CD4-positive, alpha-beta T cell (primary cell): Measurements from ENCODE around the gene TAGLN2. TPM values are rescaled to one million over a fixed set of nuclear protein-coding genes. Genes with fewer than 3 reads are reported as not detected.

Source experiments
- ATAC-seq: fragments of 200-7000 bp; cut with Tn5 transposase; one replicate; pipeline ENCODE4 v1.10.0; 2022; ENCODE audit warnings: mild to moderate bottlenecking; ENCODE audit not compliant: poor library complexity
- CTCF ChIA-PET: fragments of 350-600 bp; sonication (Branson Sonifier 250); formaldehyde crosslinking; loops from one replicate; lab custom pipeline; 2021; ENCODE audit warnings: antibody characterized with exemption, inconsistent platforms; lab: Charles Lee
- POLR2A ChIA-PET: fragments of 350-600 bp; sonication (Branson Sonifier 250); formaldehyde crosslinking; loops from one replicate; lab custom pipeline; 2021; ENCODE audit warnings: antibody characterized with exemption, inconsistent platforms; lab: Charles Lee
- DNase-seq, 14 experiments: peaks; one replicate each; pipeline ENCODE4 v3.0.0-alpha.2; 2013 to 2020; ENCODE audit warnings: mixed read lengths in 2 of 14
- H3K27ac ChIP-seq, 2 donors: one replicate each; pipeline versions ENCODE4 v1.5.1 to v1.7.0; 2013; ENCODE audit warnings: low read length in 2 of 2, low read depth in 1 of 2, mild to moderate bottlenecking in 1 of 2
- H3K27me3 ChIP-seq, 2 experiments: 1 replicate in 1 of 2; 2 replicates in 1 of 2; pipeline versions ENCODE4 v1.6.1 to v1.7.0; 2013; ENCODE audit warnings: low read length in 2 of 2, control low read depth in 1 of 2, mild to moderate bottlenecking in 1 of 2, moderate library complexity in 1 of 2; ENCODE audit not compliant: insufficient read depth in 2 of 2, control insufficient read depth in 1 of 2
- H3K36me3 ChIP-seq: one replicate; pipeline ENCODE4 v1.6.1; 2013; ENCODE audit warnings: low read length, control low read depth; ENCODE audit not compliant: insufficient read depth
- H3K4me1 ChIP-seq: one replicate; pipeline ENCODE4 v1.6.1; 2013; ENCODE audit warnings: low read length, control low read depth; ENCODE audit not compliant: insufficient read depth
- H3K4me3 ChIP-seq: one replicate; pipeline ENCODE4 v1.5.1; 2013; ENCODE audit warnings: mild to moderate bottlenecking, low read length, moderate library complexity
- H3K9me3 ChIP-seq, 2 experiments: 1 replicate in 1 of 2; 2 replicates in 1 of 2; pipeline versions ENCODE4 v1.6.1 to v1.7.0; 2013; ENCODE audit warnings: low read length in 2 of 2, mild to moderate bottlenecking in 2 of 2, control low read depth in 1 of 2, moderate library complexity in 1 of 2; ENCODE audit not compliant: control insufficient read depth in 1 of 2, insufficient read depth in 1 of 2
- H3K27ac Mint-ChIP-seq: one replicate; pipeline ENCODE4 v1.8.0; 2020; ENCODE audit warnings: mixed read lengths
- H3K27me3 Mint-ChIP-seq: one replicate; pipeline ENCODE4 v1.8.0; 2021; ENCODE audit warnings: mixed read lengths
- H3K36me3 Mint-ChIP-seq: one replicate; pipeline ENCODE4 v1.8.0; 2021; ENCODE audit warnings: low read depth, mixed read lengths
- H3K4me1 Mint-ChIP-seq: one replicate; pipeline ENCODE4 v1.8.0; 2021; ENCODE audit warnings: low read depth, mixed read lengths
- H3K4me3 Mint-ChIP-seq: one replicate; pipeline ENCODE4 v1.8.0; 2020; ENCODE audit warnings: mild to moderate bottlenecking, mixed read lengths
- H3K9me3 Mint-ChIP-seq: one replicate; pipeline ENCODE4 v1.8.0; 2020; ENCODE audit warnings: mixed read lengths
- CTCF ChIP-seq: fragments of 200-600 bp; IDR thresholded peaks from one replicate; pipeline ENCODE4 v1.8.0; 2022; ENCODE audit warnings: antibody characterized with exemption, mild to moderate bottlenecking
- intact Hi-C, 2 experiments: fragments of 100-400 bp; cut with DNase I in 1 of 2; cut with micrococcal nuclease in 1 of 2; formaldehyde crosslinking; loops; one replicate each; pipeline versions ENCODE4 v1.15.1 to v1.9.0; 2023 to 2025; cut with DNase I, micrococcal nuclease
- total RNA-seq, 174 experiments: library from RNA in 2 of 174; stranded (reverse) in 2 of 174; gene quantifications; one replicate each; pipeline ENCODE4 v1.2.3 and lab custom pipeline; 2021 to 2026

Gene TAGLN2
- total RNA-seq, 2 experiments from 2014 or later: 301 to 311 TPM

- Mint-ChIP-seq H3K4me3 (no peak overlapping the region), H3K27ac (no peak overlapping the region), H3K36me3 (no peaks in the 10 kb centered on the region), H3K27me3 (peaks cover 23% of the 10 kb centered on the region), H3K4me1 (no peaks in the 10 kb centered on the region), H3K9me3 (no peaks in the 10 kb centered on the region)
- peaks cover 2 to 30% of the 10 kb centered on the region in 2 experiments for H3K27me3 ChIP-seq
- peaks cover 2% of the 10 kb centered on the region for H3K4me1 ChIP-seq
- no peak for DNase-seq
- TF ChIP-seq CTCF: no peak
- H3K4me3 ChIP-seq: no peak overlapping the region
- CTCF ChIA-PET: no interaction called here
- no peaks in the 10 kb centered on the region for H3K36me3 ChIP-seq
- intact Hi-C loops: no loop called here
- no peak for ATAC-seq
- POLR2A ChIA-PET: no interaction called here
- no peaks in the 10 kb centered on the region for H3K9me3 ChIP-seq
- H3K27ac ChIP-seq: no peak overlapping the region
Measured at GRCh38 chr1:159951016-159951415, 25.7 kb upstream of the TAGLN2 start.

- Mint-ChIP-seq H3K4me3 (no peak overlapping the region), H3K4me1 (peaks cover 6% of the 10 kb centered on the region), H3K27me3 (peaks cover 29% of the 10 kb centered on the region), H3K36me3 (no peaks in the 10 kb centered on the region), H3K9me3 (no peaks in the 10 kb centered on the region), H3K27ac (no peak overlapping the region)
- intact Hi-C loops: loop anchor here in 1 of 2 experiments (5.0 kb wide), 3 partner anchors 153 to 818 kb away; no protein-coding TSS in a partner anchor
- Histone ChIP-seq H3K4me3 (no peak overlapping the region), H3K27me3 (peaks cover 9 to 34% of the 10 kb centered on the region in 2 experiments), H3K4me1 (peaks cover 12% of the 10 kb centered on the region), H3K9me3 (no peaks in the 10 kb centered on the region), H3K27ac (no peak overlapping the region), H3K36me3 (no peaks in the 10 kb centered on the region)
- no peak for ATAC-seq
- TF ChIP-seq CTCF: no peak
- ChIA-PET CTCF (interaction anchor here (1.0 kb wide), 1 partner anchor 14 kb away, joined by 3 read pairs; no protein-coding TSS in a partner anchor), POLR2A (no interaction called here)
- no peak for DNase-seq
Measured at GRCh38 chr1:159949981-159950381, 24.7 kb upstream of the TAGLN2 start.

GRCh38 chr1:159949123-159949522 lies 23.8 kb upstream of the TAGLN2 start:
- H3K36me3 ChIP-seq: no peaks in the 10 kb centered on the region
- ATAC-seq (no peak), DNase-seq (no peak)
- H3K27ac ChIP-seq: no peak overlapping the region
- H3K4me1 Mint-ChIP-seq: peaks cover 10% of the 10 kb centered on the region
- no peaks in the 10 kb centered on the region for H3K9me3 ChIP-seq
- POLR2A ChIA-PET: no interaction called here
- no peak overlapping the region for H3K27ac Mint-ChIP-seq
- H3K27me3 ChIP-seq: peaks cover 18 to 39% of the 10 kb centered on the region in 2 experiments
- no peak overlapping the region for H3K4me3 Mint-ChIP-seq
- H3K36me3 Mint-ChIP-seq: no peaks in the 10 kb centered on the region
- TF ChIP-seq CTCF: no peak
- intact Hi-C loops: loop anchor here in 1 of 2 experiments (5.0 kb wide), 3 partner anchors 152 to 817 kb away; no protein-coding TSS in a partner anchor
- CTCF ChIA-PET: interaction anchor here (1.0 kb wide), 1 partner anchor 13 kb away, joined by 3 read pairs; no protein-coding TSS in a partner anchor
- H3K27me3 Mint-ChIP-seq: peaks cover 31% of the 10 kb centered on the region
- H3K9me3 Mint-ChIP-seq: no peaks in the 10 kb centered on the region
- no peak overlapping the region for H3K4me3 ChIP-seq
- H3K4me1 ChIP-seq: peaks cover 15% of the 10 kb centered on the region
